Measurements from ENCODE around the gene MTRF1L. TPM values are rescaled to one million over a fixed set of nuclear protein-coding genes. Genes with fewer than 3 reads are reported as not detected.
"Not testable (repeated sequence)": the region's sequence is repeated elsewhere in the genome, so short reads cannot be mapped to it uniquely, and the experiment has no call there.

MTRF1L gene
- total and polyA plus RNA-seq, 2 donors (not counting 1 experiment from before 2014, with no cell fraction given), result 9.8 to 24.0 TPM

GRCh38 chr6:153000243-153000642, 2.3 kb downstream of the MTRF1L start:
- H3K27ac Mint-ChIP-seq, result peak overlapping the region; percentile 2
- Histone ChIP-seq H3K4me3 (ENCODE audit: control extremely low read depth in 1 of 5, extremely low read depth in 1 of 5, insufficient read depth in 1 of 5, low read depth in 2 of 5, low read length in 4 of 5) (no peak overlapping the region), H3K27me3 (replicated peaks in 1 of 4; ENCODE audit: control extremely low read depth in 1 of 4, control insufficient read depth in 3 of 4, insufficient read depth in 4 of 4, low read length in 3 of 4) (no peaks in the 10 kb centered on the region), H2AFZ (ENCODE audit: insufficient read depth, low read depth, low read length, poor library complexity, severe bottlenecking) (no peak overlapping the region), H3K4me1 (ENCODE audit: control insufficient read depth in 2 of 2, insufficient read depth in 2 of 2, low read length in 2 of 2) (peaks cover 20 to 25% of the 10 kb centered on the region in 2 donors), H3K79me2 (ENCODE audit: control insufficient read depth, insufficient read depth, low read length) (peaks cover 60% of the 10 kb centered on the region), H3K27ac (ENCODE audit: low read length in 2 of 2) (peak overlapping the region in 1 of 2 donors; percentile 48), H3K4me2 (replicated peaks; ENCODE audit: low read depth, low read length, poor library complexity, severe bottlenecking) (peak overlapping the region; percentile 23), H3K9ac (ENCODE audit: low read length) (no peak overlapping the region), H3K36me3 (replicated peaks in 1 of 2; ENCODE audit: control extremely low read depth in 1 of 2, control insufficient read depth in 1 of 2, extremely low read depth in 1 of 2, insufficient read depth in 2 of 2, low read length in 1 of 2) (peaks cover 3 to 26% of the 10 kb centered on the region in 2 experiments), H4K20me1 (ENCODE audit: control insufficient read depth, insufficient read depth, low read length, poor library complexity, severe bottlenecking) (peaks cover 12% of the 10 kb centered on the region), H3K9me3 (ENCODE audit: control extremely low read depth in 1 of 3, control insufficient read depth in 2 of 3, insufficient read depth in 1 of 3, low read length in 2 of 3) (no peaks in the 10 kb centered on the region)
- no peak for TF ChIP-seq CTCF (IDR thresholded peaks at IDR 0.05)
- TF ChIP-seq EZH2 (IDR thresholded peaks at IDR 0.05; ENCODE audit: borderline replicate concordance, insufficient read depth, low read depth, low read length, poor library complexity, severe bottlenecking), result no peak
- H3K27me3 Mint-ChIP-seq, result no peaks in the 10 kb centered on the region
- no peak for DNase-seq
- intact Hi-C loops (cut with micrococcal nuclease), result no loop called here
- H3K9me3 Mint-ChIP-seq (ENCODE audit: insufficient read depth), result no peaks in the 10 kb centered on the region
- ATAC-seq (ENCODE audit: low read depth), result no peak
- ChIA-PET CTCF (interaction anchor here (0.6 to 1.8 kb wide), 4 partner anchors 15 to 1161 kb away, joined by 4 to 5 read pairs (median 4); partner anchors contain the start of gene FBXO5), POLR2A (no interaction called here)
- H3K4me3 Mint-ChIP-seq, result peak overlapping the region; percentile 42
- H3K4me1 Mint-ChIP-seq, result peaks cover 53% of the 10 kb centered on the region

- H3K27me3 Mint-ChIP-seq; H3K27ac Mint-ChIP-seq; H3K27me3 ChIP-seq (replicated peaks in 1 of 4; ENCODE audit: control extremely low read depth in 1 of 4, control insufficient read depth in 3 of 4, insufficient read depth in 4 of 4, low read length in 3 of 4); ATAC-seq (ENCODE audit: low read depth); intact Hi-C loops (cut with micrococcal nuclease); DNase-seq; H3K9ac ChIP-seq (ENCODE audit: low read length); H3K27ac ChIP-seq (ENCODE audit: low read length in 2 of 2); H3K4me2 ChIP-seq (replicated peaks; ENCODE audit: low read depth, low read length, poor library complexity, severe bottlenecking); H3K9me3 Mint-ChIP-seq (ENCODE audit: insufficient read depth); POLR2A ChIA-PET; H2AFZ ChIP-seq (ENCODE audit: insufficient read depth, low read depth, low read length, poor library complexity, severe bottlenecking); H3K4me3 ChIP-seq (ENCODE audit: control extremely low read depth in 1 of 5, extremely low read depth in 1 of 5, insufficient read depth in 1 of 5, low read depth in 2 of 5, low read length in 4 of 5); H3K9me3 ChIP-seq (ENCODE audit: control extremely low read depth in 1 of 3, control insufficient read depth in 2 of 3, insufficient read depth in 1 of 3, low read length in 2 of 3): not testable (repeated sequence)
- Histone ChIP-seq H3K4me1 (ENCODE audit: control insufficient read depth in 2 of 2, insufficient read depth in 2 of 2, low read length in 2 of 2) (peaks cover 20 to 25% of the 10 kb centered on the region in 2 donors), H3K79me2 (ENCODE audit: control insufficient read depth, insufficient read depth, low read length) (peaks cover 60% of the 10 kb centered on the region), H4K20me1 (ENCODE audit: control insufficient read depth, insufficient read depth, low read length, poor library complexity, severe bottlenecking) (peaks cover 12% of the 10 kb centered on the region), H3K36me3 (replicated peaks in 1 of 2; ENCODE audit: control extremely low read depth in 1 of 2, control insufficient read depth in 1 of 2, extremely low read depth in 1 of 2, insufficient read depth in 2 of 2, low read length in 1 of 2) (peaks cover 3 to 31% of the 10 kb centered on the region in 2 experiments)
- Mint-ChIP-seq H3K4me3 (peak overlapping the region; percentile 0), H3K4me1 (peaks cover 53% of the 10 kb centered on the region)
- WGBS (ENCODE audit: insufficient coverage), result no CpG with 5 or more reads among the region's 2 CpGs
- CTCF ChIA-PET, result interaction anchor here (1.8 kb wide), 1 partner anchor 14 kb away, joined by 4 read pairs; no protein-coding TSS in a partner anchor
These were observed 3.0 kb downstream of the MTRF1L start for GRCh38 chr6:152999538-152999937.

Measured in B cell (primary cell).